ENCODE results near the gene OR5AP2.
"Not testable (repeated sequence)": the region's sequence is repeated elsewhere in the genome, so short reads cannot be mapped to it uniquely, and the experiment has no call there.

The OR5AP2 gene

GRCh38 chr11:56642339-56642738, at the start of gene OR5AP2:
TSS of gene OR5AP2 (minus strand) at chr11:56642439. CDS start at chr11:56642439, 0 bp downstream.
- DNase-seq = no peak

- not testable (repeated sequence) for DNase-seq
These were observed 48.9 kb upstream of the OR5AP2 start for GRCh38 chr11:56691179-56691578.

- no peak for DNase-seq
These were observed 46.4 kb upstream of the OR5AP2 start for GRCh38 chr11:56688554-56689100.

GRCh38 chr11:56670984-56671383, 28.7 kb upstream of the OR5AP2 start:
- DNase-seq = no peak

GRCh38 chr11:56663386-56663785, 21.1 kb upstream of the OR5AP2 start, which contains the start of gene OR5AR1:
TSS of gene OR5AR1 (plus strand) at chr11:56663686. CDS start at chr11:56663686, 0 bp downstream.
- DNase-seq = no peak

GRCh38 chr11:56659755-56660154, 17.5 kb upstream of the OR5AP2 start:
- DNase-seq = no peak

GRCh38 chr11:56637500-56637899, 4.7 kb downstream of the OR5AP2 start:
- no peak for DNase-seq

GRCh38 chr11:56636861-56637260, 5.4 kb downstream of the OR5AP2 start:
- no peak for DNase-seq

- no peak for DNase-seq
These were observed 9.9 kb downstream of the OR5AP2 start for GRCh38 chr11:56632329-56632728.

- DNase-seq = no peak
These were observed 16.3 kb downstream of the OR5AP2 start for GRCh38 chr11:56625946-56626345.

- DNase-seq = peak; percentile 26
These were observed 17.6 kb downstream of the OR5AP2 start for GRCh38 chr11:56624661-56625110.

- DNase-seq = no peak
These were observed 31.1 kb downstream of the OR5AP2 start for GRCh38 chr11:56611174-56611573.

GRCh38 chr11:56592088-56592717, 50.0 kb downstream of the OR5AP2 start:
- DNase-seq = not testable (repeated sequence)
